ENCODE results near the gene KCP.

Gene KCP

DNA sequence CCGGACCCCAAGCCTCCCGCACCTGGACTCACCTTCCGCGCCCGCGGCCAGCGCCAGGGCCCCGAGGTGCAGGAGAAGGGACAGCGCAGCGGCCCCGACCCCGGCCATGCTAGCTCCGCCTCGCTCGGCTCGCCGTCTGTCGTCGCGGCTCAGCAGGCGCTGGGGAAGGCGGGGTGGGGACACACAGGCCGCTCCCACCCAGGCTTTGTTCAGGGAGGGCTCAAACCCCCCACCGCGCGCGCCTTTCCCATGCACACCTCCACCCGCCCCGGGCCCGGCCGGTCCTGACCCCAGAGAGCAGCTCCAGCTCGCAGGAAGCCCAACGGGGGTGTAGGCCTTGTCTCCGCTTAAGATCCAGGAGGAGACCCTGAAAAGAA is at the start of gene KCP:
Gene KCP (minus strand): TSS at position 141 of the 377 bp plus-strand sequence. CDS start 33 bp downstream, at position 108.
- no peak for DNase-seq (ENCODE audit: low read depth)
- peak within 1 kb of the TSS; percentile 55 for H3K4me3 ChIP-seq (ENCODE audit: low read depth, low read length)
- TF ChIP-seq CTCF (conservative IDR thresholded peaks at IDR 0.05; ENCODE audit: low read depth, low read length) = no peak

DNA sequence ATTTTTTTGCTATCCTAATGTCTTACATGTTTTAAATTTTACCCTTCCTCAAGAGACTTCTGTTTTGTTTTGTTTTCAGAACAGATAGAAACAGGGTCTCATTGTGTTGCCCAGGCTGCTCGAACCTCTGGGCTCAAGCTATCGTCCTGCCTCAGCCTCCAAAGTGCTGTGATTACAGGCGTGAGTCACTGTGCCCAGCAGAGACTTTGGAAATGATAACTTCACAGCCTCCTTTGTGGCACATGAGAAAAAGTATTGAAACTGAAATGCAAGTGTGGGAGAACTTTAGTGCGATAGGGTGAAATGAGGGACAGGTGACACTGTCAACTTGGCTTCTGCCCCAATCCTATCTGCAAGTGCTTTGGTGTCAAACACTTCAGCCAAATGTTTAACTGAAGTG is 48.8 kb upstream of the KCP start:
- H3K4me3 ChIP-seq (ENCODE audit: low read depth, low read length) = no peak overlapping the region
- no peak for DNase-seq (ENCODE audit: low read depth)
- no peak for TF ChIP-seq CTCF (conservative IDR thresholded peaks at IDR 0.05; ENCODE audit: low read depth, low read length)

DNA sequence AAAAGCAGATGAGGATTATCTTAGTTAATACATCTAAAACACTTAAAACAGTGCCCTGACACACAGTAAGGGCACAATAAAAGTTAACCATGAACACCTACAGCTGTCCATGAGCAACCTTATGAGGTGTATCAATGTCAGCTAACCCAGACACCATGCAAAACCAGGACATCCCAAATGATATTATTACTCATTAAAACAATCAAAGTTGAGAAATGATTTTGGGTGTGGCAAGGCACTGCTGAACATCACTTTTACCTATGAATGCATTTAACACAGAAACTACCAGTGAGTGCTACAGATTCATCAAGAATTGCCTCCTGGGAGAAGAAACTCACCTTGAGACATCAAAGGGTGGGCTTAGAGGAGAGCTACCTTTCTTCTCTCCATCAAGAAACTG is 45.5 kb upstream of the KCP start:
- TF ChIP-seq CTCF (conservative IDR thresholded peaks at IDR 0.05; ENCODE audit: low read depth, low read length) = no peak
- no peak overlapping the region for H3K4me3 ChIP-seq (ENCODE audit: low read depth, low read length)
- DNase-seq (ENCODE audit: low read depth) = no peak

DNA sequence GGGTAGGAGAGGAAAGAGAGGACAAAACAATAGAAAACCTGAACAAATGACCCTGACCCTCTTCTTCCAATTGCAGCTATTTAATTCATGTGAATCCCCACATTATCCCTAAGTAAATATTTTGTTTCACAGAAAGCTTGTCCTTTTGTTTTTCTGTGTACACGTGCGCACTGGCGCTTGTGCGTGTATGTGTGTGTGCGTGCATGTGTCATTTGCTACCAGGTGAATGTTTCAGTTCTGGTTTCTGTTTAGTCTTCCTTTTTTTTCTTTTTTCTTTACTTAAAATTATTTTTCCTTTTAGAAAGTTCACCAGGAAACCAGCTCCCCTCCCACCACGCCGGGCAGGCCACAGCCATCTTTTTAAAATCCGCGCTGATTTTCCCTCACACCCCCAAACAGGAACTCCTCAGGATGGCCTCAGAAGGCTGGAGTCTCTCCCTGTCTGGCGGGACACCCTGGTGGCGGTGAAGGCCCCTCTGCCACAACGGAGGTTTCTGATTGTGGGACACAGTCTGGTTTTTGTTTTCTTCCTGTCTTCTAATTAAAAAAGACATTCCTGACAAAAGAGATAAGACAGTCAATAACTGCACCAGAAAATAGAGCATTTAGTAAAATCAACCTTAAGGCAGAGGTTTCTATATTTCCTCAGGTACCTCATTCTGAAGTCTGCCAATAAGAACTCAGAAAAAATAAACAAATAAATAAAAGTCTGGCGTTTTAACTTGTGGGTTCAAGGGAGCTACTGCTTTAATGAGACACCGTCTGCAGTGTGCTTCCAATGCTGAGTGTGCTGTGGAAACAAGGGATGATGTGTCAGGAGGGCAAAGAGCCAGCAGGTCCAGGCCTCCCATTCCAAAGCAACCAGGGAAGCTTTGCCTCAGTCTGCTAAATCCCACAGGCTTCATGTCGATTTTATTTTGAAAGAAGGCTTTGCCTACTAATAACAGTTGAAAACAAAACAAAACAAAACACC is 44.6 kb upstream of the KCP start:
- DNase-seq (ENCODE audit: low read depth) = peak; percentile 47
- H3K4me3 ChIP-seq (ENCODE audit: low read depth, low read length) = no peak overlapping the region
- TF ChIP-seq CTCF (conservative IDR thresholded peaks at IDR 0.05; ENCODE audit: low read depth, low read length) = no peak

DNA sequence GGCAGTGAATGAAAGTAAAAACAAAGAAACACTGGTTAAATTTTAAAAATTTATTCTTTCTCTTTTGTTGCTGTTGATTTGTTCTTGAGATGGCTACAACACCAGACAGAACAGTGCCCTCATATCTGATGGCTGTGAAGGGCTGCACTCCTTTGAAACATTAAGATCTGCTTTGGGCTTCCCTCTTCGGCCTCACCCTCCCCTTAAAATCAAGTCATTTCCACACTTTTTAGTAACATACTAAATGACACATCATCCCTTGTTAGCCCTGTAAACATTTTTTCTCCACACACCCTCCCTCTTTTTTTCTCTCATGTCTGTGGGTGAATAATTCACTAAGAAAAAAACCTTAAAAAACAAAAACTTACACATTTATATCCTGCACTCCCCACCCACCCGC is 43.6 kb upstream of the KCP start:
- no peak for TF ChIP-seq CTCF (conservative IDR thresholded peaks at IDR 0.05; ENCODE audit: low read depth, low read length)
- H3K4me3 ChIP-seq (ENCODE audit: low read depth, low read length) = no peak overlapping the region
- DNase-seq (ENCODE audit: low read depth) = no peak

DNA sequence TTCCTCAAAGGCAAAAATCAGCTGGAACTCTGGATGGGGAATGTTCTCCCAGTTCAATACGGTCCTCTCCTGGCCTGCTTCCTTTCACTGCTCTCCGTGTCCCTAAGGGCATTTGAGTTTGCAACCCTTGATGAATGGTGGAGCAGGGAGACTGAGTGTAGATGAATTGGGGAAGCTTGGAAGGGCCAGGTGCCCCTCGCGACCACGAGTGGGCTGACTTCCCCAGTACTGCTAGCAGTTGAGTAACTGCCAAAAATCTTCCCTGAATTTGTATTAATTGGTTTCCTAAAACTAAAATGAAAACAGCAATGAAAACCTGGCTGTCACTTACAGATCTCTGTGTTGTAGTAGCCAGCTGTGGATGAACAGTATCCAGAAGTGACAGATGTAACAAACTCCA is 40.8 kb upstream of the KCP start:
- TF ChIP-seq CTCF (conservative IDR thresholded peaks at IDR 0.05; ENCODE audit: low read depth, low read length) = no peak
- DNase-seq (ENCODE audit: low read depth) = no peak
- H3K4me3 ChIP-seq (ENCODE audit: low read depth, low read length) = no peak overlapping the region

Data from choroid plexus epithelial cell (primary cell).